ENCODE results near the gene SLC2A10. TPM values are rescaled to one million over a fixed set of nuclear protein-coding genes. Genes with fewer than 3 reads are reported as not detected.

Gene SLC2A10
- total RNA-seq, 2 donors from 2014 or later: not detected

DNA sequence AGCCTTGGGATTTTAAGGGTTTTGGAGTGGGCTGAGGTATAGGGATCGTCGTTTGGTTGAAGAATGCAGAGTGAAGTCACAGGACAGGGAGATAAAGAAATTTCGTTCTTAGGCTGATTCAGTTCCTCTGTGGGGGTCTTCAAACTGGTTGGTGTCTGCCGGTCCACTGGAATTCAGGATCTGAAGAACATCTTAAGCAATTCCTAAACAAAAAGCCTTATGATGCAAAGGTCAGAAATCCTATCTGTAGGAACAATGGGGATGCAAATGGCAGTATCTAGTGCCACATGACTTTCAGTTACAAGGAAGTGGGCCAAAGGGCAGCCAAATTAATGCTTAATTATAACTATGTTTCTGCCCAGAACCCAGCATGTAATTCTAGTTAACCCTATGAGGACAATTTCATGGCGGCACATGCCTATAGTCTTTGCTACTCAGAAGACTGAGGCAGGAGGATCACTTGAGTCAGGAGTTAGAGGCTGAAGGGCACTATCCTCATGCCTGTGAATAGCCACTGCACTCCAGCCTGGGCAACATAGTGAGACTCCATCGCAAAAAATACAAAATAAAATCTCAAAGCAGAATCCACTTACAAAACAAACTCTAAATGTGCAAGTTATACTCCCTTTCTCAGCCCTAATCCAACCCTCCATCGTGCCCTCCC is 4.6 kb upstream of the SLC2A10 start:
- Mint-ChIP-seq H3K4me3 (no peak overlapping the region), H3K9me3 (no peaks in the 10 kb centered on the region), H3K36me3 (ENCODE audit: low read depth) (no peaks in the 10 kb centered on the region), H3K27ac (no peak overlapping the region), H3K27me3 (peaks cover 40% of the 10 kb centered on the region), H3K4me1 (peaks cover 6% of the 10 kb centered on the region)
- no peak for ATAC-seq (replicated peaks)

DNA sequence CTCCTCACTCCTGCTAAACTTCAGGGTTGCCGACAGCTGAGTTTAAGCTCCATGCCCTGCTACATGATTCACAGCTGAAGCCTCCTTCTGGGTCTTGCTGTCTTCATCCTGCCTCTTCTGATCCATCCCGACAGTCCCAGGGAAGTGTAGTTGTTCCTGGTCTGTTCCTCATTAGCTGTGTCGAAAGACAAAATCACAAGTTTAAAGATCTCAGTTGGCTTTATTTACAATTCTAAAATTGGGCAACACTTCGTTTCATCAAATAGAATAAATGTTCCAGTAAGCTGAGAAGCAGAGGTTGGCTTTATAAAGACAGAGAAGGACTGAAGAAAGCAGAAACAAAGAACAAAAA is 4.1 kb upstream of the SLC2A10 start:
- no peak for ATAC-seq (replicated peaks)
- no peak overlapping the region for H3K27ac Mint-ChIP-seq
- H3K9me3 Mint-ChIP-seq: no peaks in the 10 kb centered on the region
- peaks cover 41% of the 10 kb centered on the region for H3K27me3 Mint-ChIP-seq
- peaks cover 11% of the 10 kb centered on the region for H3K4me1 Mint-ChIP-seq
- H3K36me3 Mint-ChIP-seq (ENCODE audit: low read depth): no peaks in the 10 kb centered on the region
- no peak overlapping the region for H3K4me3 Mint-ChIP-seq

DNA sequence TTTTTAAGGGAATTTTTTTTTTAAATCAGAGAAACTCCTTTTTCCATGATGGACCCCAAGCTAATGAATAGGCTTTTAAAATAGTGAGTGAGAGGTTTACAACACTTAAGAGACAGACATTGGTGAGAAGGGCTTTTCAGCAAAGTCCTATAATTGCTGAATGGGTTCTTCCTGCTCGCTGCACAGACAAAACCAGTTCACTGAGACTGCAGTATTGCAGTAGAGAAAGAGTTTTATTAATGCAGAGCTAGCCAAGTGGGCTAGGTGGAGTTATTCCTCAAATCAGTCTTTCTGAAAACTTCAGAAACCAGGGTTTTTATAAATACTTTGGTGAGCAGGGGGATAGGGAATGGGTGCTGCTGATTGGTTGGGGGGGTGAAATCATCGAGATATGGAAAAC is 3.2 kb upstream of the SLC2A10 start:
- Mint-ChIP-seq H3K36me3 (ENCODE audit: low read depth) (no peaks in the 10 kb centered on the region), H3K9me3 (no peaks in the 10 kb centered on the region), H3K4me3 (no peak overlapping the region), H3K4me1 (peaks cover 12% of the 10 kb centered on the region), H3K27ac (no peak overlapping the region), H3K27me3 (peaks cover 45% of the 10 kb centered on the region)
- ATAC-seq (replicated peaks): no peak

DNA sequence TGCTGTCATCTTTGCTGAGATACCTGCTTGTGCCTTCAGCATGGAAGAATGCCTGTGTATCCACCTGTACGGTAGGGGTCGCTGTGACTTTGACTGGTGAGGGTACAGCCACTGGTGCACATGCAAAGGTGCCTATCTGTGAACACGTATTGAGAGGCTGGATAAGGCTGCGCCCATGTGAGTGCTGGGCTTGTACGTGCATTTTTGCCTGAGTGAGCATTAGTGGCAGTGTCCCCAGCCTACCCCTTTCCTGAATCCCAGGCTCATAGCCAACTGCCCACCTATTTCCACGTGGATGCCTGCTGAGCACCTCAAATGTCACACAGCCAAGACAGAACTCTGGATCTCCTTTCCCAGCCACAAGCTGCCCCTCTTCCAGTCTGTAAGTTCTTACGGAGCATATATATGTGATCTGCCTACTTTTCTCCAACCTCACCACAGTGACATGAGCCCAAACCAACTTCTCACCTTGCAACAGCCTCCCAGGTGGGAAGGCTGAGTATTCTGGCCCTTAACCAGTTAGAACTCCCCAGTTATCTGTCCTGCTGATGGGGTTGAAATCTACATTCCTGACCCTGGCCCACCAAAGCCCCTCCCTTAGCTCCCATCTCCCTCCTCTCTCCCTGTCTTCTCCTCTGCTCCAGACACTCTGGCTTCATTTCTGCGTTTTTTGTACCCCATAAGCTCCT is 1.1 kb upstream of the SLC2A10 start:
- H3K4me1 Mint-ChIP-seq: peaks cover 12% of the 10 kb centered on the region
- ATAC-seq (replicated peaks): no peak
- peaks cover 54% of the 10 kb centered on the region for H3K27me3 Mint-ChIP-seq
- no peak overlapping the region for H3K27ac Mint-ChIP-seq
- no peak overlapping the region for H3K4me3 Mint-ChIP-seq
- no peaks in the 10 kb centered on the region for H3K36me3 Mint-ChIP-seq (ENCODE audit: low read depth)
- H3K9me3 Mint-ChIP-seq: no peaks in the 10 kb centered on the region

DNA sequence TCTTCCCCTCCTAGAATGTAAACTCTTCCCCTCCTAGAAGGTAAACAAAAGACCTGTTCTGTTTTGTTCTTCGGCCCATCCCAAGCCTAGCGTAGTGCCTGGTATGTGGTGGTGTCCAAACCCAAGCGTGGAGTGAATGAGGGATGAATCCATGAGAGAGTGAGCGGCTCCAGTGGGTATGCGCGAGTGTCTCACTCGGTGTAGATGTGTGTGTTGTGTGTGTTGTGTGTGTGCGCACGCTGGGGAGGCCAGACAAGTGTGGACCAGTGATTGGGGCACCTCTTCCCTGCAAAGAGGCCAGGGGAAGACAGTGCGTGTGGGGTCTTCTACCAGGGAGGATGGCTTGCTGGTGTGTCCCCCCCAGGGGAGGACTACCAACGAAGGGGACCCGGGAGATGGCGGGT is 392 bp upstream of the SLC2A10 start:
- ATAC-seq (replicated peaks): no peak
- Mint-ChIP-seq H3K36me3 (ENCODE audit: low read depth) (no peaks in the 10 kb centered on the region), H3K4me3 (no peak overlapping the region), H3K9me3 (no peaks in the 10 kb centered on the region), H3K27me3 (peaks cover 53% of the 10 kb centered on the region), H3K27ac (no peak overlapping the region), H3K4me1 (peaks cover 12% of the 10 kb centered on the region)

DNA sequence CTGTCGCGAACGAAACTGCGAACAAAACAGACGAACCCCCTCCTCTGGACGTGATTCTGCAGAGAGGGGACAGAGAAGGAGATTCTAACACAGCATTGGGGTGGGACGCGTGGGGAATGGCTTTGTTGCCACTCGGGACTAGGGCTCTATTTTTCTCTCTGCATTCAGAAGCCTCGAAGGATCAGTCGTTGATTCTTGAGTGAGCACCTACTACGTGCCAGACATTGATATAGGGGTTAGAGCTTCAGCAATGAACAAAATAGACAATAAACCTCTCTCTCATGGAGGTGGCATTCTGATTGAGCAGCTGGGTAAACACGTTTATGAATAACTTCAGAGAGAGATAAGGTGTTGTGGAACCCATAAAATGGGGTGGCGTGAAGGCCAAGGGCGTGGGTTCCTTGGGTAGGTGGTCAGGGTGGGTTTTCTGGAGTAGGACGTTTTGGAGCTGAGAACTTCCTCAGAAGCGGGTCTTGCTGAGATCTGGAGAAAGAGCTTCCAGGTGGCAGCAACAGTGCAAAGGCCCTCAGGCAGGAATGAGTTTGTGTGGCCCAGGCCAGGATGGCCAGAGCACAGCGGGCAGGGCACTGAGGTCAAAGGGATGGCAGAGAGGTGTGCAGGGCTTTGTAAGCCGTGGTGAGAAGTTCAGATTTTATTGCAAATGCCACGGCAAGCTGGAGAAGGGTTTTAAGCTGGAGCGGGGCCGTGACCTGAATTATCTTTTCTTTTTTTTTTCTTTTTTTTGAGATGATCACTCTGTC is 884 bp downstream of the SLC2A10 start:
- no peak overlapping the region for H3K27ac Mint-ChIP-seq
- H3K9me3 Mint-ChIP-seq: no peaks in the 10 kb centered on the region
- peak overlapping the region; percentile 45 for H3K4me3 Mint-ChIP-seq
- peaks cover 60% of the 10 kb centered on the region for H3K27me3 Mint-ChIP-seq
- ATAC-seq (replicated peaks): no peak
- H3K36me3 Mint-ChIP-seq (ENCODE audit: low read depth): no peaks in the 10 kb centered on the region
- H3K4me1 Mint-ChIP-seq: peaks cover 12% of the 10 kb centered on the region

DNA sequence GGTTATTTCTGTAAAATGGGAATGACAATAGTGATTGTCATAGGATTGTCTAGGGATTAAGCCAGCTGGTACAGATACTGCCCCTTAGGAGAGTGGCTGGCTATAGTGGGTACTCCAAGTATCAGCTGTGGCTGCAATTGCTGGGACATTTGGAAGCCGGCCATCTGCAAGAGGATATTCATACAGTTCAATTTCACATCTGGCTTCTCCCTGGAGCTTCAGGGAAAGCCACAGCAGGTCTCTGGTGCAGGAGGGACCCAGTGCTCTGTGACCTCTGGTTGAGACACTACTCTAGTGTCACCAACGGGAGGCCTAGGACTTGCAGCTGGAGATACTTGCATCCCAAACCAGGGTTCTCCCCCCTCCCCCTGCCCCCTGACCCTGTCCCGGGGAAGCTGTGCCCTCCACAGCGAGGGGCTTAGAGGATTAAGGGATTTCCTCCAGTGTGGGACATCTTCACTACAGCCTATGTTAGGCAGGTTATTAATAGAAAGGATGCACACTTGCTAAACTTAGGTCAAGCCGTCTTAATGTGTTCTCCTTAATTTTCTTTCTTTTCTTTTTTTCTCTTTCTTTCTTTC is 2.7 kb downstream of the SLC2A10 start:
- Mint-ChIP-seq H3K9me3 (no peaks in the 10 kb centered on the region), H3K27me3 (peaks cover 58% of the 10 kb centered on the region), H3K4me3 (no peak overlapping the region), H3K27ac (no peak overlapping the region), H3K4me1 (peaks cover 12% of the 10 kb centered on the region), H3K36me3 (ENCODE audit: low read depth) (no peaks in the 10 kb centered on the region)
- no peak for ATAC-seq (replicated peaks)

DNA sequence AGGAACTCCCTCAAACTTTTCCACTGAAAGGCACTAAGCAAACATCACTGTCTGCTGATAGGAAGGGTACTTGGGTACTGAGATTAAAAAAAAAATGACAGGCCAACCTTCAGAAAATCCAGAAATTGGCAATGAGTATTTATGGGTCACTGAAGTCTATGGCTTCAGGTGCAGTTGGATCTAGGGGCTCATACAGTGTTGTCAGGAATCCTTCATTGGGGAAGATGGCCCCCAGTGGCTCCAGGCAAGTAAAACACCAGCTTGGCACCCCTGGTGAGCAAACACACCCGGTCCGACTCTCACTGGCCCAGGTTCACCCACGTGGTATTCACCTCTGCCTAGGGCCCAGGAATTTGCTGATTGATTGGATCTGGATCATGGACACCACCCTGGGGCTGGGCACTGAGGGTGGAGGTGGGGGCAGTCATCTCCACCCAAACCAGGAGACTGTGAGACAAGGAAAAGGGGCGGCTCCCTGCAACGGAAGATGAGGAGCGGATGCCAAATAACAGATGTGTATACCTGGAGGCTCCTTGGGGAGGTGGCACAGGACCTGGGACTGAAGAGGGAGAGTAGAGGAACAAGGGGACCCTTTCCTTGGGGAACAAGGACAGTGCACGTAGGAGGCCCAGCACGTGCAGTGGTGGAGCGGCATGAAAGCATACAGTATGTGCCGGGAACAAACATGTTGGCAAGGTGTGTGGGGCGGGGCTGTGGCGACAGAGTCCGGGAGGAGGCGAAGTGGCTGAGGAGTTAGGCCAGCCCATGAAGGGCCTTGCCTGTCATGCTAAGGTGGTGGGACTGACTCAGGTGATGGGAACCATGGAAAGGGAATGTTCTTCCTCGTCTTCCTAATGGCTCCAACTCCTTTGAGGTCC is 4.7 kb downstream of the SLC2A10 start:
- Mint-ChIP-seq H3K4me3 (no peak overlapping the region), H3K27me3 (peaks cover 43% of the 10 kb centered on the region), H3K9me3 (no peaks in the 10 kb centered on the region), H3K4me1 (peaks cover 8% of the 10 kb centered on the region), H3K36me3 (ENCODE audit: low read depth) (no peaks in the 10 kb centered on the region), H3K27ac (no peak overlapping the region)
- ATAC-seq (replicated peaks): no peak

DNA sequence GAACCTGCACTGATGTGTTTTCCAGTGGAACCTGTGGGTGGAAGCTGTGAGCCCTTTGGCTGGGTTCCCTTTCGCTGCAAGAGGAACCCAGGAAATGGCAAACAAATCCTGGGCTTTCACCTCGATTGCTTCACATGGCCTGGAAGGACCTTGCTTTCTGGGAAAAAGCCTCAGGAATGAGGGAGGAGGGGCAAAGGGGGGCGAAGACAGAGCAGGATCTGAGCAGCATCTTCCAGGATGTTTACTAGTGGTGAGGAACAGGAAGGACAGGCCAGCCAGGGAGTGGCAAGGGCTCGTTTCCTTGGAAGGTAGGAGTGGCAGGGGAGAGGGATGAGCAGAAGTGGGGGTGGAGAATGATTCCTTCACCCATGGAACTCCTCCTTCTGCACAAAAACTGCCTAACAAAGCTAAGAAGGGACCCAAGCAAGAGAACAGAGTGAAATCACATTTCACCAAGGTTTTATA is 5.9 kb downstream of the SLC2A10 start:
- Mint-ChIP-seq H3K27me3 (peaks cover 36% of the 10 kb centered on the region), H3K9me3 (peaks cover 5% of the 10 kb centered on the region), H3K27ac (no peak overlapping the region), H3K4me3 (no peak overlapping the region), H3K4me1 (peaks cover 2% of the 10 kb centered on the region), H3K36me3 (ENCODE audit: low read depth) (no peaks in the 10 kb centered on the region)
- ATAC-seq (replicated peaks): no peak

DNA sequence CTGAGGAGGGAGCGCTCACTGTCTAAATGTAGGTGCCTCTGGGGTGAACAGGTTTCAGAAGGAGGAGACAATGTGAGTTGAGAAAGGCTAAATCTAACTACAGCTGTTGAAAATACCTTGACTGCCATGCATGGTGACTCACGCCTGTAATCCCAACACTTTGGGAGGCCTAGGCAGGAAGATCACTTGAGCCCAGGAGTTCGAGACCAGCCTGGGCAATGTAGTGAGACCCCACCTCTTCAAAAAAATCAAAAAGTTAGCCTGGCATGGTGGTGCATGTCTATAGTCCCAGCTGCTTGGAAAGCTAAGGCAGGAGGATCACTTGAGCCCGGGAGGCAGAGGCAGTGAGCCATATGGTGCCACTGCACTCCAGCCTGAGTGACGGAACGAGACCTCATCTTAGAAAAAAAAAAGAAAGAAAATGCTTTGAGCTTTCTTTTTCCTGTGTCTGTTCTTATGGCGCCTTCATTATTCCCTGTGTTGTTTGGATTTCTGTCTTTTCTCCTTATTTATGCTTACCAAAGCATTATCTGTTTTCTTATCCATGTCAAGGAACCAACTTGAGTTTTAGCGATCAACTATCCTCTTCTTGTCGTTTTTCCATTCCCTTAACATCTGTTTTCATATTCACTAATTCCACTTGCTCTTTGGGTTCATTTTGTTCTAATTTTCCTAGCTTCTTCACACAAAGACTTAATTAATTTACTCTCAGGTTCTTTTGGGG is 8.5 kb downstream of the SLC2A10 start:
- peaks cover 22% of the 10 kb centered on the region for H3K27me3 Mint-ChIP-seq
- H3K36me3 Mint-ChIP-seq (ENCODE audit: low read depth): no peaks in the 10 kb centered on the region
- H3K4me1 Mint-ChIP-seq: no peaks in the 10 kb centered on the region
- H3K4me3 Mint-ChIP-seq: no peak overlapping the region
- no peak overlapping the region for H3K27ac Mint-ChIP-seq
- peaks cover 7% of the 10 kb centered on the region for H3K9me3 Mint-ChIP-seq
- no peak for ATAC-seq (replicated peaks)

DNA sequence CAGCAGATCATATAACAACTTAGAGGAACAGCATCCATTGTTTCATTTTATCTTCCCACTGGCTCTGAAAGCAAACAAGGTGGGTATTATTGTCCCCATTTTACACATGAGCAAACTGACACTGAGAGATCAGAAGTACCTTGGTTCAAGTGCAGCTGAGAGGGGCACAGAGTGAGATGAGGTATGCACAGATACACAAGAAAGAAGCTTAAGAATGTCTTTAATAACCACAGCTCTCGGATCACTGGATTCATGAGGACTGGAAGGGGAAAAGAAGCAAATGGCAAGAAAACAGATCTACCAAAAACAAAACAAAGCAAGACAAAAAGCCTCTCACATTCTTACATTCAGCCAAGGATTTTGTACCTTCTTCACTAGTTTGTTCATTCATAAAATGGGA is 10.6 kb downstream of the SLC2A10 start:
- H3K27ac Mint-ChIP-seq: no peak overlapping the region

DNA sequence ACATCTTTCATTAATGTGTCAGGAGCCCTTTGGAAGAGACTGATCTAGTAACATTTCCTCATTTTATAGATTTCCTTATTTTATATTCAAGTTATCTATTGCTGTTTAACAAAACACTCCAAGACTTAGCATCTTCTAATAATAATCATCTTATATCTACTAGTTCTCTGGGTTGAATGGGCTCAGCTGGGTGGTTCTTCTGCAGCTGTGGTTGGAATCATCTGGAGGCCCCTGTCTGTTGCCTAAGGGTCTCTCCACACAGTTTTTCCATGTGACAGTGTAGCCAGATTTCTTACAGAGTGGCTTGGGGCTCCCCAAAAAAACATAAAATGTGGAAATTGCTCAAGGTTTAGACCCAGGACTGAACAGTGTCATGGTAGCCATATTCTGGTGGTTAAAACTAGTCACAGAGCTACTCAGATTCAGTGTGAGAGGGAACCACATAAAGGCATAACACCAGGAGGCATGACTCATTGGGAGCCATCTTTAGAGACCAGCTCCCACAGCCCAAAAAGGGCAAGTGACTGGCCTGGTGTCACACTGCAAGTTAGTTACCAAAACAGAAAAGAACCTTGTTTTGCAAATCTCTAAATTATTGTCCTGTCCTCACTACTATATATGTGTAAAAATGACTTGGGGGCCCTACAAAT is 11.5 kb downstream of the SLC2A10 start:
- H3K4me3 Mint-ChIP-seq: no peak overlapping the region
- ATAC-seq (replicated peaks): peak; percentile 93

More for the DNA sequence above, 10.6 kb downstream of the SLC2A10 start:
- no peak for ATAC-seq (replicated peaks)
- no peak overlapping the region for H3K4me3 Mint-ChIP-seq
- H3K27me3 Mint-ChIP-seq: peaks cover 4% of the 10 kb centered on the region
- no peaks in the 10 kb centered on the region for H3K4me1 Mint-ChIP-seq
- H3K9me3 Mint-ChIP-seq: peaks cover 7% of the 10 kb centered on the region
- H3K36me3 Mint-ChIP-seq (ENCODE audit: low read depth): no peaks in the 10 kb centered on the region

DNA sequence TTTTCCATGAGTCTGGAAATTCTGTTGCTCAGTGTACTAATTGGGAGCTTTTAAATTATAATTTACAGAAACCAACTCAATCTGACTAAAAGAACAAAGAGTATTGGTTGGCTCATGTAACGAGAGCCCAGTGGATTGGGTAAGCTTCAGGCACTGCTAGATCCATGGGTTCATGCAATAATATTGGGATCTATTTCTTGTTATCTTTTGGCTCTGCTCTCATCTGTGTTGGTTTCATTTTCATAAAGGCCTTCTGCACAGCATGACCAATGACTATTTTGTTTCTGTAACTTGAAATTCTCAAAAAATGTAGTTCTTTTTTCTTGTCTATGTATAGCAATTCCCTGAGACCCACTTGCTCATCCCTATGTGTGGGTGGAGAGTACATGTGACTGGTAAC is 12.0 kb downstream of the SLC2A10 start:
- ATAC-seq (replicated peaks): no peak
- Mint-ChIP-seq H3K27ac (no peak overlapping the region), H3K4me1 (no peaks in the 10 kb centered on the region), H3K4me3 (no peak overlapping the region), H3K36me3 (ENCODE audit: low read depth) (no peaks in the 10 kb centered on the region), H3K9me3 (peaks cover 7% of the 10 kb centered on the region), H3K27me3 (no peaks in the 10 kb centered on the region)

More for the DNA sequence above, 11.5 kb downstream of the SLC2A10 start:
- H3K27me3 Mint-ChIP-seq: no peaks in the 10 kb centered on the region
- H3K36me3 Mint-ChIP-seq (ENCODE audit: low read depth): no peaks in the 10 kb centered on the region
- no peak overlapping the region for H3K27ac Mint-ChIP-seq
- no peaks in the 10 kb centered on the region for H3K4me1 Mint-ChIP-seq
- peaks cover 7% of the 10 kb centered on the region for H3K9me3 Mint-ChIP-seq
